ENCODE data around the gene RNF217. TPM values are rescaled to one million over a fixed set of nuclear protein-coding genes. Genes with fewer than 3 reads are reported as not detected.
A peak's percentile ranks its signal among the peaks of the same experiment; 100 is the strongest.

The RNF217 gene
- total RNA-seq, 1 donor from 2014 or later, result 8.7 TPM

DNA sequence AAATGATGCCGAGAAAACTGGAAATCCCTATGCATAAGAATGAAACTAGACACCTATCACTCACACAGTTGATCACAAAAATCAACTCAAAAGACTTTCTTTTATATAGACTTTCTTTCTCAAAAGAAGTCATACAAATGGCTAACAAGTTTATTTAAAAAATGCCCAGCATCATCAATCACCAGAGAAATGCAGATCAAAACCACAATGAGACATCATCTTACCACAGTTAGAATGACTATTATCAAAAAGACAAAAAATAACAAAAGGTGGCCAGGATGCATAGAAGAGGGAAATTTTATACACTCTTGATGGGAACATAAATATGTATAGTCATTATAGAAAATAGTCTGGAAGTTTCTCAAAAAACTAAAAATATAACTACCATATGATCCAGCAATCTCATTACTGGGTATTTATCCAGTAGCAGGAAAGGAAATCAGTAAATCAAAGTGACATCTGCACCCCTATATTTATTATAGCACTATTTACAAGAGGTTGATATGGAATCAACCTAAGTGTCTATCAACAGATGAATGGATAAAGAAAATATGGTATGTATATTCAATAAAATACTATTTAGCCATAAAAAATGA is 3.4 kb upstream of the RNF217 start:
- Mint-ChIP-seq H3K4me3 (peak overlapping the region; percentile 25), H3K9me3 (no peaks in the 10 kb centered on the region), H3K27me3 (ENCODE audit: low read depth) (peaks cover 3% of the 10 kb centered on the region), H3K36me3 (ENCODE audit: low read depth) (no peaks in the 10 kb centered on the region), H3K27ac (ENCODE audit: unreplicated experiment) (no peak overlapping the region), H3K4me1 (peaks cover 15% of the 10 kb centered on the region)
- TF ChIP-seq CTCF (conservative IDR thresholded peaks at IDR 0.05), result no peak
- no peak for DNase-seq (ENCODE audit: low read depth, low spot score)

GRCh38 chr6:124960757-124961463 is 1.3 kb upstream of the RNF217 start:
- no peak overlapping the region for H3K27ac Mint-ChIP-seq (ENCODE audit: unreplicated experiment)

GRCh38 chr6:124961464-124961776 is 817 bp upstream of the RNF217 start:
- TF ChIP-seq CTCF (conservative IDR thresholded peaks at IDR 0.05), result no peak
- Mint-ChIP-seq H3K9me3 (no peaks in the 10 kb centered on the region), H3K4me1 (peaks cover 34% of the 10 kb centered on the region), H3K36me3 (ENCODE audit: low read depth) (no peaks in the 10 kb centered on the region), H3K27me3 (ENCODE audit: low read depth) (peaks cover 3% of the 10 kb centered on the region), H3K4me3 (peak overlapping the region; percentile 93), H3K27ac (ENCODE audit: unreplicated experiment) (no peak overlapping the region)
- no peak for DNase-seq (ENCODE audit: low read depth, low spot score)

More at GRCh38 chr6:124960757-124961463, 1.3 kb upstream of the RNF217 start:
- Mint-ChIP-seq H3K36me3 (ENCODE audit: low read depth) (no peaks in the 10 kb centered on the region), H3K9me3 (no peaks in the 10 kb centered on the region), H3K27me3 (ENCODE audit: low read depth) (peaks cover 3% of the 10 kb centered on the region), H3K4me3 (peak overlapping the region; percentile 93), H3K4me1 (peaks cover 32% of the 10 kb centered on the region)
- DNase-seq (ENCODE audit: low read depth, low spot score), result no peak
- no peak for TF ChIP-seq CTCF (conservative IDR thresholded peaks at IDR 0.05)

DNA sequence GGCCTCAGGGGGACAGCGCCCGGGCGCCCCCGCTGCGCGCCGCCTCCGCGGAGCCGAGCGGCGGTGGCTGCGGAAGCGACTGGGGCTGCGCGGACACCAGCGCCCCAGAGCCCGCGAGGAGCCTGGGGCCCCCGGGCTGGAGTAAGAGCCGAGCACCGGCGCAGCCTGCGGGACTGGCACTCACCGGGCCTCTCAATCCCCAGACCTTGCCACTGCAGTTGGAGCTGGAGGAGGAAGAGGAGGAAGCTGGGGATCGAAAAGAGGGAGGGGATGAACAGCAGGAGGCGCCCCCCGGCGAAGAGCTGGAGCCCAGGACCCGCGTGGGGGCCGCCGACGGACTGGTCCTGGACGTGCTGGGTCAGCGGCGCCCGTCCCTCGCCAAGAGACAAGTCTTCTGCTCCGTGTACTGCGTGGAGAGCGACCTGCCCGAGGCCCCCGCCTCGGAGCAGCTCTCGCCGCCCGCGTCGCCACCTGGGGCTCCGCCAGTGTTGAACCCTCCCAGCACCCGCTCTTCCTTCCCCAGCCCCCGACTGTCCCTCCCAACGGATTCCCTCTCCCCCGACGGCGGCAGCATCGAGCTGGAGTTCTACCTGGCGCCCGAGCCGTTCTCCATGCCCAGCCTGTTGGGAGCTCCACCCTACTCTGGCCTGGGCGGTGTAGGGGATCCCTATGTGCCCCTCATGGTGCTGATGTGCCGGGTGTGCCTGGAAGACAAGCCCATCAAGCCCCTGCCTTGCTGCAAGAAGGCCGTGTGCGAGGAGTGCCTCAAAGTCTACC is 590 bp downstream of the RNF217 start:
- Mint-ChIP-seq H3K27ac (ENCODE audit: unreplicated experiment) (no peak overlapping the region), H3K27me3 (ENCODE audit: low read depth) (peaks cover 3% of the 10 kb centered on the region), H3K36me3 (ENCODE audit: low read depth) (no peaks in the 10 kb centered on the region), H3K9me3 (no peaks in the 10 kb centered on the region), H3K4me1 (peaks cover 34% of the 10 kb centered on the region), H3K4me3 (peak overlapping the region; percentile 85)
- peak; percentile 29 for DNase-seq (ENCODE audit: low read depth, low spot score)
- no peak for TF ChIP-seq CTCF (conservative IDR thresholded peaks at IDR 0.05)

DNA sequence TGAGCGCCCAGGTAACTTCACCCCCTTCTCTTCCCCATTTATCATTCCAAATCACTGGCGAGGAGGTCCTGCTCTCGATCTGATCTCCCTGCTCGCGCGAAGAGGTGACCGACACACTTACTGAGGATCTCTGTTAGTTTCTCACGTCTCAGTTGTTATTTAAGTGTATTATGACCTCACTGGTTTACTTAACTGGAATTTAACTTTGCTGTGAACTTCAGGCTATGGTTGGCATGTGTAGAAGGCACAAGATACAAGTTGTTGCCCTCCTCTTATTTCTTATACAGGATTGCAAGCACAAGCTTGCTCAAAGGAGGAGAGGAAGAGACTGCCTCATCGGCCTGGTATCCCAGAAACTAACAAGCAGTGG is 1.2 kb downstream of the RNF217 start:
- no peak for TF ChIP-seq CTCF (conservative IDR thresholded peaks at IDR 0.05)
- H3K9me3 Mint-ChIP-seq, result no peaks in the 10 kb centered on the region
- H3K27me3 Mint-ChIP-seq (ENCODE audit: low read depth), result peaks cover 3% of the 10 kb centered on the region
- no peaks in the 10 kb centered on the region for H3K36me3 Mint-ChIP-seq (ENCODE audit: low read depth)
- peak overlapping the region; percentile 85 for H3K4me3 Mint-ChIP-seq
- DNase-seq (ENCODE audit: low read depth, low spot score), result no peak
- no peak overlapping the region for H3K27ac Mint-ChIP-seq (ENCODE audit: unreplicated experiment)
- H3K4me1 Mint-ChIP-seq, result peaks cover 38% of the 10 kb centered on the region
